Hepatocyte (in vitro differentiated cells): ENCODE results near the gene CBY1. TPM values are rescaled to one million over a fixed set of nuclear protein-coding genes. Genes with fewer than 3 reads are reported as not detected.
A peak's percentile ranks its signal among the peaks of the same experiment; 100 is the strongest.

Source experiments
- DNase-seq: peaks from one replicate; pipeline ENCODE4 v3.0.0-alpha.2; 2016; ENCODE audit warnings: low spot score
- H2AFZ ChIP-seq: fragments of 200-600 bp; sonication (generic); 2 replicates; pipeline ENCODE4 v1.6.0; 2016; ENCODE audit warnings: antibody characterized with exemption, mild to moderate bottlenecking
- H3K27ac ChIP-seq: fragments of 200-600 bp; sonication (generic); 2 replicates; pipeline ENCODE4 v1.5.1; 2016; ENCODE audit warnings: mild to moderate bottlenecking
- H3K27me3 ChIP-seq: fragments of 200-600 bp; sonication (generic); 2 replicates; pipeline ENCODE4 v1.6.1; 2016
- H3K36me3 ChIP-seq: fragments of 200-600 bp; sonication (generic); replicated peaks from 2 replicates; pipeline ENCODE4 v1.5.1; 2016; ENCODE audit warnings: low read depth; ENCODE audit not compliant: insufficient read depth
- H3K4me1 ChIP-seq: fragments of 200-600 bp; sonication (generic); 2 replicates; pipeline ENCODE4 v1.5.1; 2016; ENCODE audit warnings: mild to moderate bottlenecking, moderate library complexity; ENCODE audit not compliant: insufficient read depth
- H3K4me2 ChIP-seq: fragments of 200-600 bp; sonication (generic); 2 replicates; pipeline ENCODE4 v1.6.0; 2016
- H3K4me3 ChIP-seq: fragments of 200-600 bp; sonication (generic); 2 replicates; pipeline ENCODE4 v1.5.1; 2016; ENCODE audit warnings: mild to moderate bottlenecking
- H3K79me2 ChIP-seq: fragments of 200-600 bp; sonication (generic); 2 replicates; pipeline ENCODE4 v1.6.0; 2017; ENCODE audit warnings: mild to moderate bottlenecking
- H3K9me2 ChIP-seq: fragments of 200-600 bp; sonication (generic); replicated peaks from 2 replicates; pipeline ENCODE4 v1.6.0; 2017; ENCODE audit warnings: mild to moderate bottlenecking; ENCODE audit not compliant: insufficient read depth
- H3K9me3 ChIP-seq: fragments of 200-600 bp; sonication (generic); 2 replicates; pipeline ENCODE4 v1.5.1; 2016; ENCODE audit warnings: low read depth, mild to moderate bottlenecking
- H4K20me1 ChIP-seq: fragments of 200-600 bp; sonication (generic); 2 replicates; pipeline ENCODE4 v1.6.0; 2016; ENCODE audit warnings: mild to moderate bottlenecking; ENCODE audit not compliant: insufficient read depth, poor library complexity, severe bottlenecking
- CTCF ChIP-seq: fragments of 200-600 bp; sonication (generic); IDR thresholded peaks from 2 replicates; pipeline ENCODE4 v1.5.1; 2016; ENCODE audit warnings: antibody characterized with exemption, mild to moderate bottlenecking; ENCODE audit not compliant: poor library complexity
- EZH2 ChIP-seq: fragments of 200-600 bp; sonication (generic); IDR thresholded peaks from 2 replicates; pipeline ENCODE4 v1.6.1; 2016; ENCODE audit warnings: antibody characterized with exemption, mild to moderate bottlenecking, borderline replicate concordance
- EZH2phosphoT487 ChIP-seq: fragments of 200-600 bp; sonication (generic); IDR thresholded peaks from one replicate; pipeline ENCODE4 v1.6.1; 2018; ENCODE audit warnings: antibody characterized with exemption, mild to moderate bottlenecking, low read depth, moderate library complexity; ENCODE audit not compliant: unreplicated experiment, severe bottlenecking
- WGBS: methylation state at CpG from one replicate; pipeline ENCODE4 v1.1.6; 2016; ENCODE audit warnings: low lambda C conversion rate; ENCODE audit errors: missing lambda C conversion rate; 5-methylcytosine and 5-hydroxymethylcytosine counted together
- polyA plus RNA-seq: library from polyadenylated mRNA; unstranded; fragments of >200 nt; fragmentation: Nextera tagmentation; extraction: Ambion mirVana; gene quantifications from 2 replicates; pipeline ENCODE4 v1.2.1, GENCODE V29; 2016
- total RNA-seq: library from RNA; depleted of rRNA; stranded (reverse); fragments of >200 nt; gene quantifications from 2 replicates; pipeline ENCODE4 v1.2.3, GENCODE V29; 2014

CBY1 gene
- total RNA-seq (19.7 and 20.5 TPM in 2 replicates), polyA plus RNA-seq (35.8 and 39.4 TPM in 2 replicates)

DNA sequence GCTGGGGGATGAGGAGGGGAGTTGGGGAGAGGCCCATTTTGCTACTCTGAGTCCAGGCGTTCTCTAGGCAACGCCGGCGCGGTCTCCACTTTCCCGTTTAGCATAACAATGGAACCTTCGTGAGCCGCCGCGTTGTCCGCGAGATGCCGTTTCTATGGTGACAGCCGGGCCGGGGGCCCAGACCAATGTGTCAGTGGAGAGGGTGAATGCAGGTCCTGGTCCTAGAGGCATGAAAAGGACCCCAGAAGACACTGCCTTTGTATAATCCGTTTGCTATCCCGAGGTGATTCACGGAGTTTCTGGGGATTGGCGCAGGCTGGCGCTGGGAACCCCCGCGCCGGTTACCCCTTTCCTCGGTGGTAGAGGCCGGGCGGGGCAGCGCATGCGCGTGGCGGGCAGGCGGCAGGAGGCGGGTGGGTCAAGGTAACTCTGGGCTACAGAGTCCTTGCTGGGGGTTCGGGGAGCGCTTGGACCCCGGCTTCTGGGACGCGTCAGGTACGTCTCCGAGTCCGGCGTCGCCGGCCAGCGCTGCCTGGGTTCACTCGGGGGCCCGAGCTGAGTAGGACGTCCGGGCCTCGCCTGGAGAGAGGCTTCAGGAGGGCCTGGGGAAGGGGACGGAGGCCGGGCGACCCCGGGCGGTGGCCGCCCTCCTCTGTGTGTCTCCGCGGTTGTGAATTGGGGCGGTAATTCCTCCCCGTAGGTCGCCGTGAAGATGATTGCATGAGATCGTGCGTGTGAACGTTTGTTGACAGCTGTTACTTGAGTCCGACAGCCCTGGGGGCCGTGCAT lies at the start of gene CBY1, which contains the start of gene FAM227A:
TSS of gene CBY1 (plus strand) at position 383 of the 789 bp plus-strand sequence. CDS start 11,417 bp downstream, outside the sequence.
TSS of gene FAM227A (minus strand) at position 137 of the 789 bp plus-strand sequence. CDS start 6,224 bp downstream, outside the sequence.
- no peak for TF ChIP-seq EZH2
- TF ChIP-seq EZH2phosphoT487 = no peak
- TF ChIP-seq CTCF = no peak
- Histone ChIP-seq H3K27ac (peak within 1 kb of the TSS; percentile 97), H3K9me2 (no peaks in the 10 kb centered on the region), H2AFZ (peak within 1 kb of the TSS; percentile 80), H3K36me3 (no peaks in the 10 kb centered on the region), H3K27me3 (no peaks in the 10 kb centered on the region), H3K4me1 (peaks cover 8% of the 10 kb centered on the region), H3K4me3 (peak within 1 kb of the TSS; percentile 82), H3K4me2 (peak within 1 kb of the TSS; percentile 93), H3K79me2 (peaks cover 59% of the 10 kb centered on the region), H3K9me3 (no peaks in the 10 kb centered on the region), H4K20me1 (no peaks in the 10 kb centered on the region)
- WGBS = under 1% methylated on average over 62 of the region's 66 CpGs
- peak; percentile 93 for DNase-seq

- Histone ChIP-seq H3K27me3 (no peaks in the 10 kb centered on the region), H4K20me1 (no peaks in the 10 kb centered on the region), H2AFZ (no peak overlapping the region), H3K4me2 (no peak overlapping the region), H3K36me3 (no peaks in the 10 kb centered on the region), H3K27ac (no peak overlapping the region), H3K9me2 (no peaks in the 10 kb centered on the region), H3K4me3 (no peak overlapping the region), H3K79me2 (no peaks in the 10 kb centered on the region), H3K9me3 (no peaks in the 10 kb centered on the region), H3K4me1 (no peaks in the 10 kb centered on the region)
- TF ChIP-seq EZH2phosphoT487 = no peak
- TF ChIP-seq CTCF = no peak
- no peak for TF ChIP-seq EZH2
- 76% methylated on average over 3 of the region's 3 CpGs for WGBS
- no peak for DNase-seq
Observed at GRCh38 chr22:38607680-38608079, 48.8 kb upstream of the CBY1 start.

- Histone ChIP-seq H3K4me2 (no peak overlapping the region), H3K36me3 (no peaks in the 10 kb centered on the region), H3K4me1 (no peaks in the 10 kb centered on the region), H3K27ac (no peak overlapping the region), H3K79me2 (no peaks in the 10 kb centered on the region), H3K9me3 (no peaks in the 10 kb centered on the region), H4K20me1 (no peaks in the 10 kb centered on the region), H3K4me3 (no peak overlapping the region), H3K9me2 (no peaks in the 10 kb centered on the region), H2AFZ (no peak overlapping the region), H3K27me3 (no peaks in the 10 kb centered on the region)
- WGBS = 90% methylated on average over 13 of the region's 13 CpGs
- no peak for DNase-seq
- TF ChIP-seq CTCF (no peak), EZH2phosphoT487 (no peak), EZH2 (no peak)
Observed at GRCh38 chr22:38608992-38609750, 47.3 kb upstream of the CBY1 start.
